Panc1 (cell line): Measurements from ENCODE around the gene HOPX. TPM values are rescaled to one million over a fixed set of nuclear protein-coding genes. Genes with fewer than 3 reads are reported as not detected.

Source experiments
- ATAC-seq: fragments of 200-7000 bp; cut with Tn5 transposase; 2 replicates; pipeline ENCODE4 v1.9.1; 2020; ENCODE audit warnings: mild to moderate bottlenecking, moderate library complexity
- BruUV-seq: library from RNA; stranded (reverse); fragments of 400-500 nt; replicated peaks from 2 replicates; lab custom pipeline; 2021; lab: Mats Ljungman, UMichigan
- CTCF ChIA-PET: fragments of 300-600 bp; sonication (Branson Sonifier 250); formaldehyde crosslinking; loops from one replicate; lab custom pipeline; 2022; ENCODE audit warnings: antibody characterized with exemption; lab: Charles Lee
- POLR2A ChIA-PET: fragments of 300-600 bp; sonication (Branson Sonifier 250); formaldehyde crosslinking; loops from one replicate; lab custom pipeline; 2022; ENCODE audit warnings: antibody characterized with exemption; lab: Charles Lee
- DNase-seq: peaks from one replicate; pipeline ENCODE4 v3.0.0-alpha.2; 2010; ENCODE audit warnings: low read depth, low spot score
- H3K27ac ChIP-seq: 2 replicates; pipeline ENCODE4 v1.5.1; 2011; ENCODE audit warnings: mild to moderate bottlenecking, low read length, inconsistent platforms
- H3K27me3 ChIP-seq: fragments of 200-500 bp; sonication (Bioruptor generic); 2 replicates; pipeline ENCODE4 v1.6.0; 2014; ENCODE audit warnings: low read length, inconsistent platforms; ENCODE audit not compliant: control insufficient read depth, insufficient read depth
- H3K36me3 ChIP-seq: fragments of 200-500 bp; sonication (Bioruptor generic); 2 replicates; pipeline ENCODE4 v1.5.1; 2014; ENCODE audit warnings: inconsistent platforms, mild to moderate bottlenecking, low read length, moderate library complexity; ENCODE audit not compliant: control insufficient read depth, insufficient read depth
- H3K4me1 ChIP-seq: 2 replicates; pipeline ENCODE4 v1.5.1; 2011; ENCODE audit warnings: inconsistent platforms, mild to moderate bottlenecking, low read length, moderate library complexity; ENCODE audit not compliant: control insufficient read depth, insufficient read depth
- H3K4me3 ChIP-seq, 2 experiments: 2 replicates each; pipeline ENCODE4 v1.5.1; 2011 to 2012; ENCODE audit warnings: low read depth in 2 of 2, low read length in 2 of 2, mild to moderate bottlenecking in 2 of 2, inconsistent platforms in 1 of 2, moderate library complexity in 1 of 2
- H3K9me3 ChIP-seq: fragments of 200-500 bp; sonication (Bioruptor generic); 2 replicates; pipeline ENCODE4 v1.5.1; 2014; ENCODE audit warnings: low read depth, mild to moderate bottlenecking, inconsistent platforms, low read length, moderate library complexity; ENCODE audit not compliant: control insufficient read depth, insufficient read depth
- POLR2AphosphoS5 ChIP-seq: IDR thresholded peaks from 2 replicates; pipeline ENCODE4 v1.6.1; 2012; ENCODE audit warnings: mild to moderate bottlenecking, low read depth, low read length, moderate library complexity
- SIN3A ChIP-seq: IDR thresholded peaks from 2 replicates; pipeline ENCODE4 v1.6.1; 2012; ENCODE audit warnings: low read depth, mild to moderate bottlenecking, low read length, moderate library complexity, borderline replicate concordance; ENCODE audit not compliant: insufficient read depth
- TCF7L2 ChIP-seq: IDR thresholded peaks from 2 replicates; pipeline ENCODE4 v1.6.1; 2011; ENCODE audit warnings: mild to moderate bottlenecking, low read depth, low read length, inconsistent platforms
- in situ Hi-C: cut with HindIII; loops from 2 replicates; pipeline ENCODE4 v1.10.0; 2016; ENCODE audit warnings: low sequenced_read_pairs, low pct_unique_long_range_greater_than_20kb
- intact Hi-C: fragments of 100-400 bp; cut with micrococcal nuclease; formaldehyde crosslinking; loops from one replicate; pipeline ENCODE4 v1.10.0; 2022; ENCODE audit not compliant: unreplicated experiment
- total RNA-seq: library from RNA; stranded (reverse); gene quantifications from one replicate; pipeline ENCODE4 v1.2.1, GENCODE V29; 2021; ENCODE audit not compliant: unreplicated experiment
- TF ChIP-seq, protein P1 (sequence below), 2 experiments: IDR thresholded peaks; 2 replicates each; pipeline ENCODE4 v1.6.1; 2011 to 2012; ENCODE audit warnings: low read depth in 2 of 2, control low read depth in 1 of 2, low read length in 1 of 2, mild to moderate bottlenecking in 1 of 2, moderate library complexity in 1 of 2; ENCODE audit not compliant: insufficient read depth in 1 of 2
- TF ChIP-seq, protein P2 (sequence below): fragments of 450-650 bp; IDR thresholded peaks from 2 replicates; pipeline ENCODE4 v1.5.1; 2017; ENCODE audit warnings: mild to moderate bottlenecking

The HOPX gene
- total RNA-seq, 1 experiment from 2014 or later: not detected

GRCh38 chr4:56680266-56680665, 830 bp downstream of the HOPX start:
- no peak for DNase-seq
- Histone ChIP-seq H3K36me3 (no peaks in the 10 kb centered on the region), H3K9me3 (no peaks in the 10 kb centered on the region), H3K27ac (no peak overlapping the region), H3K4me3 (no peak overlapping the region), H3K27me3 (no peaks in the 10 kb centered on the region; the same call in none of the 2 replicates), H3K4me1 (no peaks in the 10 kb centered on the region; the same call in 1 of the 2 replicates)
- intact Hi-C loops: no loop called here
- in situ Hi-C loops: no loop called here
- no peak for ATAC-seq
- BruUV-seq: no TSS peak
- ChIA-PET POLR2A (no interaction called here), CTCF (no interaction called here)
- no peak for TF ChIP-seq POLR2AphosphoS5
- TF ChIP-seq, protein P1, sequence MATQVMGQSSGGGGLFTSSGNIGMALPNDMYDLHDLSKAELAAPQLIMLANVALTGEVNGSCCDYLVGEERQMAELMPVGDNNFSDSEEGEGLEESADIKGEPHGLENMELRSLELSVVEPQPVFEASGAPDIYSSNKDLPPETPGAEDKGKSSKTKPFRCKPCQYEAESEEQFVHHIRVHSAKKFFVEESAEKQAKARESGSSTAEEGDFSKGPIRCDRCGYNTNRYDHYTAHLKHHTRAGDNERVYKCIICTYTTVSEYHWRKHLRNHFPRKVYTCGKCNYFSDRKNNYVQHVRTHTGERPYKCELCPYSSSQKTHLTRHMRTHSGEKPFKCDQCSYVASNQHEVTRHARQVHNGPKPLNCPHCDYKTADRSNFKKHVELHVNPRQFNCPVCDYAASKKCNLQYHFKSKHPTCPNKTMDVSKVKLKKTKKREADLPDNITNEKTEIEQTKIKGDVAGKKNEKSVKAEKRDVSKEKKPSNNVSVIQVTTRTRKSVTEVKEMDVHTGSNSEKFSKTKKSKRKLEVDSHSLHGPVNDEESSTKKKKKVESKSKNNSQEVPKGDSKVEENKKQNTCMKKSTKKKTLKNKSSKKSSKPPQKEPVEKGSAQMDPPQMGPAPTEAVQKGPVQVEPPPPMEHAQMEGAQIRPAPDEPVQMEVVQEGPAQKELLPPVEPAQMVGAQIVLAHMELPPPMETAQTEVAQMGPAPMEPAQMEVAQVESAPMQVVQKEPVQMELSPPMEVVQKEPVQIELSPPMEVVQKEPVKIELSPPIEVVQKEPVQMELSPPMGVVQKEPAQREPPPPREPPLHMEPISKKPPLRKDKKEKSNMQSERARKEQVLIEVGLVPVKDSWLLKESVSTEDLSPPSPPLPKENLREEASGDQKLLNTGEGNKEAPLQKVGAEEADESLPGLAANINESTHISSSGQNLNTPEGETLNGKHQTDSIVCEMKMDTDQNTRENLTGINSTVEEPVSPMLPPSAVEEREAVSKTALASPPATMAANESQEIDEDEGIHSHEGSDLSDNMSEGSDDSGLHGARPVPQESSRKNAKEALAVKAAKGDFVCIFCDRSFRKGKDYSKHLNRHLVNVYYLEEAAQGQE (IDR thresholded peaks at IDR 0.05; ENCODE audit: insufficient read depth in 1 of 2, low read depth in 2 of 2, low read length in 1 of 2): no peak
- TF ChIP-seq, protein P2, sequence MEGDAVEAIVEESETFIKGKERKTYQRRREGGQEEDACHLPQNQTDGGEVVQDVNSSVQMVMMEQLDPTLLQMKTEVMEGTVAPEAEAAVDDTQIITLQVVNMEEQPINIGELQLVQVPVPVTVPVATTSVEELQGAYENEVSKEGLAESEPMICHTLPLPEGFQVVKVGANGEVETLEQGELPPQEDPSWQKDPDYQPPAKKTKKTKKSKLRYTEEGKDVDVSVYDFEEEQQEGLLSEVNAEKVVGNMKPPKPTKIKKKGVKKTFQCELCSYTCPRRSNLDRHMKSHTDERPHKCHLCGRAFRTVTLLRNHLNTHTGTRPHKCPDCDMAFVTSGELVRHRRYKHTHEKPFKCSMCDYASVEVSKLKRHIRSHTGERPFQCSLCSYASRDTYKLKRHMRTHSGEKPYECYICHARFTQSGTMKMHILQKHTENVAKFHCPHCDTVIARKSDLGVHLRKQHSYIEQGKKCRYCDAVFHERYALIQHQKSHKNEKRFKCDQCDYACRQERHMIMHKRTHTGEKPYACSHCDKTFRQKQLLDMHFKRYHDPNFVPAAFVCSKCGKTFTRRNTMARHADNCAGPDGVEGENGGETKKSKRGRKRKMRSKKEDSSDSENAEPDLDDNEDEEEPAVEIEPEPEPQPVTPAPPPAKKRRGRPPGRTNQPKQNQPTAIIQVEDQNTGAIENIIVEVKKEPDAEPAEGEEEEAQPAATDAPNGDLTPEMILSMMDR: no peak
- no peak for TF ChIP-seq TCF7L2
- no peak for TF ChIP-seq SIN3A

DNA sequence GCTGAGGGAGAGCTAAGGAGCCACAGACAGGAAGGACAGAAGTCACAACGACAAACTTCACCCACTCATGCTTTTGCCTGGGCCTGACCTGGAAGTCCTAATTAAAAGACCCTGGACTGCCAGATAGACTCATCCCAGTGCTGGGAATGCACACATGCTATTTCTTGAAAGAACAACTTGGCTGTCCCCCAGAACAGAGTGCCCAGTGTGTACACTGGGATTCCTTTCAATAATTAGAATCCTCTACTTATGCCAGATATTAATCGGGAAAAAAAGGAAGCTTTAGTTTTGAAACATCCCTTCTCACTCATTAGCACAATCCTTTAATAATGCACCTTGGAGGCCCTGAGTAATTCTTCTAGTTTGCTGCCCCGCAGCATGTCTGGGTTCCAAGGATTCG, 3.4 kb downstream of the HOPX start:
- no peak for ATAC-seq
- ChIA-PET POLR2A (no interaction called here), CTCF (no interaction called here)
- Histone ChIP-seq H3K27me3 (no peaks in the 10 kb centered on the region; the same call in none of the 2 replicates), H3K36me3 (no peaks in the 10 kb centered on the region), H3K27ac (no peak overlapping the region), H3K4me3 (no peak overlapping the region), H3K9me3 (no peaks in the 10 kb centered on the region), H3K4me1 (no peaks in the 10 kb centered on the region; the same call in 1 of the 2 replicates)
- intact Hi-C loops (no loop called here), in situ Hi-C loops (no loop called here)
- no peak for DNase-seq
- TF ChIP-seq POLR2AphosphoS5 (no peak), TCF7L2 (no peak)
- TF ChIP-seq, protein P2: no peak
- TF ChIP-seq, protein P1 (IDR thresholded peaks at IDR 0.05; ENCODE audit: insufficient read depth in 1 of 2, low read depth in 2 of 2, low read length in 1 of 2): no peak
- BruUV-seq: no TSS peak
